ENCODE measurements around the gene CCL22.
"Not testable (repeated sequence)": the region's sequence is repeated elsewhere in the genome, so short reads cannot be mapped to it uniquely, and the experiment has no call there.

CCL22 gene

GRCh38 chr16:57394444-57394843 lies 35.9 kb downstream of the CCL22 start:
- DNase-seq (ENCODE audit: low read depth in 2 of 2): no peak

GRCh38 chr16:57395026-57395425 lies 36.4 kb downstream of the CCL22 start:
- no peak for DNase-seq (ENCODE audit: low read depth in 2 of 2)

GRCh38 chr16:57396786-57397185 lies 38.2 kb downstream of the CCL22 start:
- DNase-seq (ENCODE audit: low read depth in 2 of 2): no peak

- not testable (repeated sequence) for DNase-seq (ENCODE audit: low read depth in 2 of 2)
These were observed 38.9 kb downstream of the CCL22 start for GRCh38 chr16:57397493-57397892.

GRCh38 chr16:57401943-57402640 lies 43.5 kb downstream of the CCL22 start:
- no peak for DNase-seq (ENCODE audit: low read depth in 2 of 2)

- DNase-seq (ENCODE audit: low read depth in 2 of 2): no peak
These were observed 45.6 kb downstream of the CCL22 start, which contains the start of gene CCL17 for GRCh38 chr16:57403965-57404817. CCL17 (plus strand) TSS chr16:57404767; CDS start chr16:57413933, 9,166 bp downstream.

- no peak for DNase-seq (ENCODE audit: low read depth in 2 of 2)
These were observed 46.5 kb downstream of the CCL22 start for GRCh38 chr16:57405097-57405496.

- no peak for DNase-seq (ENCODE audit: low read depth in 2 of 2)
These were observed 48.3 kb downstream of the CCL22 start for GRCh38 chr16:57406881-57407280.

- no peak for DNase-seq (ENCODE audit: low read depth in 2 of 2)
These were observed 49.2 kb downstream of the CCL22 start for GRCh38 chr16:57407521-57408353.

- DNase-seq (ENCODE audit: low read depth in 2 of 2): no peak
These were observed 50.5 kb downstream of the CCL22 start for GRCh38 chr16:57409065-57409464.

- no peak for DNase-seq (ENCODE audit: low read depth in 2 of 2)
These were observed 51.4 kb downstream of the CCL22 start for GRCh38 chr16:57409870-57410587.

- no peak for DNase-seq (ENCODE audit: low read depth in 2 of 2)
These were observed 52.9 kb downstream of the CCL22 start for GRCh38 chr16:57411362-57411976.

GRCh38 chr16:57412584-57412983 lies 54.0 kb downstream of the CCL22 start:
- no peak for DNase-seq (ENCODE audit: low read depth in 2 of 2)

GRCh38 chr16:57413301-57413730 lies 54.7 kb downstream of the CCL22 start:
- no peak for DNase-seq (ENCODE audit: low read depth in 2 of 2)

- no peak for DNase-seq (ENCODE audit: low read depth in 2 of 2)
These were observed 55.1 kb downstream of the CCL22 start for GRCh38 chr16:57413733-57414132.

All from stimulated activated CD4-positive, alpha-beta T cell treated with anti-CD3 and anti-CD28 coated beads, Interleukin-1b, Interleukin-23, amount 100 ng/mL, for 4 hours (primary cell).